GM18907 (cell line): ENCODE results near the gene TDRD9.

ENCODE experiments used
- ATAC-seq: cut with Tn5 transposase; IDR thresholded peaks from one replicate; pipeline ENCODE4 v1.9.1; 2021; ENCODE audit warnings: mild to moderate bottlenecking, moderate library complexity; ENCODE audit not compliant: unreplicated experiment

TDRD9 gene

DNA sequence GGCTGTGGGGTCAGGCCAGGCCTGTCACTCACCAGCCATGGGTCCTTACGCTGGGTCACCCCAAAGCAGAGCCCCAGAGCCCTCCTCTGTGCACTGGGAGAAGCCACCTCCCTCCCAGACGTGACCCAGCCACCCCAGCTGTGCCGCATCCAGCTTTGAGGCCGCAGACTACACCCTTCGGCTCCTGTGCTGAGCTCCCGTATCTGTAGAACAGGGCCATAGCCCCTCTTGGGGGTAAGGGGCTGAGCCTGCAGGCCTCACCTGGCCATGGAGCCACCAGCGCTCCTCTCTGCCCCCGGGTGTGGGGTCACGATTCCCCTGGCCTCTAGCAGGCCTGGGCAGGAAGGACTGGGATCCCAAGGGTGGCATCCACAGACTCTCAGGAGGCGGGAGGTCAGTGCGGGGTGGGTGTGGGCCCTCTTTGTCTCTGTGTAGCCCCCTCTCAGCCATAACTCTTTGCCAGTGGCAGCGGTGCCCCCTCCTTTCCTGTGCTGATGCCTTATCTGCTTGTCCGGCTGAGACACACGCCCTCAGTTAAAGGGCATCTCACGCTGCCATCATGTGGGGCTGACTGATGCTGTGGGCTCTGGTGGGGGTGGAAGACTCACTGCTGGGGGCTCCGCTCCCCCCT lies 173.5 kb downstream of the TDRD9 start:
- ATAC-seq = no peak
